ENCODE results near the gene STK11. TPM values are rescaled to one million over a fixed set of nuclear protein-coding genes. Genes with fewer than 3 reads are reported as not detected.

The STK11 gene
- total RNA-seq, 3 donors from 2014 or later, result 32.8 to 55.0 (median 52.1) TPM

DNA sequence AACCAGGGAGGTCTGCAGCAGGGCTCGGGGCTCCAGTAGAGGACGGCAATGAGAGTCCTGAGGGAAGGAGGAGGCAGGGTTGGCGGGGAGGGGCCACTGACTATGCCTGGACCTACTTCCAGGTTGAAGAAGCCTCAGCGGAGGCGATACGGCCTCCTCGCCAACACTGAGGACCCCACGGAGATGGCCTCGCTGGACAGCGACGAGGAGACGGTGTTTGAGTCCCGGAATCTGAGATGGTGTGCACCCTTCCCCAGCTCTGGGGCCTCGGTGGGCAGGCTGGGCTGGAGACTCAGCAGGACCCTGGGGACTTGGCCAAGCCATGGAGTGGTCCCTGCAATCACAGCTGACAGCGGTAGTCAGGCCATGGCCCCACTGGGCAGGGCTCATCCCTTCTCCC is 71.5 kb downstream of the STK11 start:
- no peak overlapping the region for H3K4me3 ChIP-seq
- no peaks in the 10 kb centered on the region for H3K9me3 ChIP-seq
- TF ChIP-seq, protein P1, sequence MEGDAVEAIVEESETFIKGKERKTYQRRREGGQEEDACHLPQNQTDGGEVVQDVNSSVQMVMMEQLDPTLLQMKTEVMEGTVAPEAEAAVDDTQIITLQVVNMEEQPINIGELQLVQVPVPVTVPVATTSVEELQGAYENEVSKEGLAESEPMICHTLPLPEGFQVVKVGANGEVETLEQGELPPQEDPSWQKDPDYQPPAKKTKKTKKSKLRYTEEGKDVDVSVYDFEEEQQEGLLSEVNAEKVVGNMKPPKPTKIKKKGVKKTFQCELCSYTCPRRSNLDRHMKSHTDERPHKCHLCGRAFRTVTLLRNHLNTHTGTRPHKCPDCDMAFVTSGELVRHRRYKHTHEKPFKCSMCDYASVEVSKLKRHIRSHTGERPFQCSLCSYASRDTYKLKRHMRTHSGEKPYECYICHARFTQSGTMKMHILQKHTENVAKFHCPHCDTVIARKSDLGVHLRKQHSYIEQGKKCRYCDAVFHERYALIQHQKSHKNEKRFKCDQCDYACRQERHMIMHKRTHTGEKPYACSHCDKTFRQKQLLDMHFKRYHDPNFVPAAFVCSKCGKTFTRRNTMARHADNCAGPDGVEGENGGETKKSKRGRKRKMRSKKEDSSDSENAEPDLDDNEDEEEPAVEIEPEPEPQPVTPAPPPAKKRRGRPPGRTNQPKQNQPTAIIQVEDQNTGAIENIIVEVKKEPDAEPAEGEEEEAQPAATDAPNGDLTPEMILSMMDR (IDR thresholded peaks at IDR 0.05), result no peak
- TF ChIP-seq POLR2AphosphoS5 (IDR thresholded peaks at IDR 0.05), result no peak
- TF ChIP-seq POLR2A (IDR thresholded peaks at IDR 0.05), result no peak
- H3K27ac ChIP-seq, result no peak overlapping the region
- peaks cover 1% of the 10 kb centered on the region for H3K36me3 ChIP-seq
- no peak for DNase-seq (ENCODE audit: low spot score in 2 of 2)
- intact Hi-C loops (cut with DNase I; ENCODE audit: low total_unique reads), result loop anchor here (10.0 kb wide), 2 partner anchors 128 to 168 kb away; partner anchors contain the start of genes DAZAP1 and GAMT
- H3K27me3 ChIP-seq, result no peaks in the 10 kb centered on the region
- H3K4me1 ChIP-seq, result peaks cover 22 to 33% of the 10 kb centered on the region in 2 donors

Other genes with a start within 250 kb of the STK11 start
- 10 to 100 TPM; 19.2 to 69.2 (median 49.8) TPM for gene WDR18, start 221.4 kb upstream of the STK11 start, total RNA-seq
- 1 to 10 TPM in 1 of 3 donors, not detected in 2; 2.6 TPM for gene GRIN3B, start 205.4 kb upstream of the STK11 start, total RNA-seq
- gene TMEM259, start 184.7 kb upstream of the STK11 start, total RNA-seq, result 100 to 1,000 TPM; 112 to 156 (median 153) TPM
- gene RNU6-2, start 184.3 kb upstream of the STK11 start, total RNA-seq, result not detected
- gene CNN2, start 179.2 kb upstream of the STK11 start, total RNA-seq, result 10 to 100 TPM; 70.4 to 74.1 (median 70.7) TPM
- gene ABCA7, start 165.7 kb upstream of the STK11 start, total RNA-seq, result 10 to 100 TPM in 2 of 3 donors, 1 to 10 TPM in 1; 8.0 to 31.8 (median 26.5) TPM
- 10 to 100 TPM; 18.7 to 43.2 (median 23.9) TPM for gene ARHGAP45, start 138.6 kb upstream of the STK11 start, total RNA-seq
- gene POLR2E, start 110.4 kb upstream of the STK11 start, total RNA-seq, result 100 to 1,000 TPM in 1 of 3 donors, 10 to 100 TPM in 2; 65.9 to 175 (median 89.1) TPM
- gene GPX4, start 101.8 kb upstream of the STK11 start, total RNA-seq, result 1,000 to 10,000 TPM in 1 of 3 donors, 100 to 1,000 TPM in 2; 357 to 1,796 (median 492) TPM
- gene SBNO2, start 31.5 kb upstream of the STK11 start, total RNA-seq, result 10 to 100 TPM; 15.4 to 63.3 (median 43.9) TPM
- 1 to 10 TPM in 1 of 3 donors, under 1 TPM in 1, not detected in 1; 0.98 to 4.8 TPM for gene CBARP, start 32.2 kb downstream of the STK11 start, total RNA-seq
- gene ATP5F1D, start 36.0 kb downstream of the STK11 start, total RNA-seq, result 10 to 100 TPM; 47.6 to 64.9 (median 61.3) TPM
- 10 to 100 TPM; 13.8 to 28.5 (median 22.4) TPM for gene MIDN, start 42.8 kb downstream of the STK11 start, total RNA-seq
- gene CIRBP, start 63.6 kb downstream of the STK11 start, total RNA-seq, result 100 to 1,000 TPM; 458 to 758 (median 656) TPM
- 10 to 100 TPM; 43.9 to 60.6 (median 53.1) TPM for gene FAM174C, start 69.8 kb downstream of the STK11 start, total RNA-seq
- under 1 TPM in 1 of 3 donors, not detected in 2; 0.66 TPM for gene EFNA2, start 80.1 kb downstream of the STK11 start, total RNA-seq
- gene NDUFS7, start 178.1 kb downstream of the STK11 start, total RNA-seq, result 100 to 1,000 TPM in 1 of 3 donors, 10 to 100 TPM in 2; 67.5 to 122 (median 67.5) TPM
- 10 to 100 TPM; 23.6 to 40.0 (median 30.3) TPM for gene GAMT, start 195.8 kb downstream of the STK11 start, total RNA-seq
- gene DAZAP1, start 201.8 kb downstream of the STK11 start, total RNA-seq, result 10 to 100 TPM; 35.8 to 50.9 (median 48.8) TPM
- gene RPS15, start 232.6 kb downstream of the STK11 start, total RNA-seq, result 1,000 to 10,000 TPM; 2,978 to 3,238 (median 2,982) TPM
- gene APC2, start 244.3 kb downstream of the STK11 start, total RNA-seq, result under 1 TPM; under 0.01 to 0.29 (median 0.16) TPM

All from breast epithelium (tissue), 4 donors.